NCI-H2107 (cell line): Measurements from ENCODE around the gene DNAH1.

Experiments used
- DNase-seq: peaks from one replicate; lab custom pipeline; 2025; lab: John Stamatoyannopoulos, UW

The DNAH1 gene

DNA sequence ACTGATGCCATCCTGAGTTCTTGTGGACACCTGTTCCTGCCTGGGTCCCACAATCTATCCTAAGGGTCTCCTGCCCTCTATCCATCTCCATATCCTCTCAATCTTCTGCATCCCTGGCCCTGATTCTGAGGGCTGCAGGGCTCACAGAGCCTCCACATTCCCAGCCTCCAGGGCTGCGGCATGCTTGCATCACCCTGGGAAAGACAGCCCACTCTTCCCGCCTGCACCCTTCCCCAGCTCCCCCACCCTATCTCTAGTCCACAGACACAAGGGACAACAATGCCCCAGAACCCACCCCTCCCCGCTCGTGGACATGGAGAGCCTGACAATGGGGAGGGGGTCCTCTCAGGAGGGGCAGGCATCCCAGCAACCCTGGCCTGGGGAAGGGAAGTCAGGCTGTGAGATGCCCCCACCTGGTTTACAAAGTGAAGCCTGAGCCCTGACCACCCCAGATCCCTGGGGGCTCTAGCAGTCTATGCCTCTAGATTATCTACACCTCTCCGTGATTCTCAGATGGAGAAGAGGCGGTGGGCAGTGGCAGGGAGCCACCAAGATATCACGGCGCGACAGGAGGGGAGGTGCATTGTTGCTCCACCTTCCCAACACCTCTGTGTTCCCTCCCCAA, 118.5 kb downstream of the DNAH1 start:
- DNase-seq, result no peak

DNA sequence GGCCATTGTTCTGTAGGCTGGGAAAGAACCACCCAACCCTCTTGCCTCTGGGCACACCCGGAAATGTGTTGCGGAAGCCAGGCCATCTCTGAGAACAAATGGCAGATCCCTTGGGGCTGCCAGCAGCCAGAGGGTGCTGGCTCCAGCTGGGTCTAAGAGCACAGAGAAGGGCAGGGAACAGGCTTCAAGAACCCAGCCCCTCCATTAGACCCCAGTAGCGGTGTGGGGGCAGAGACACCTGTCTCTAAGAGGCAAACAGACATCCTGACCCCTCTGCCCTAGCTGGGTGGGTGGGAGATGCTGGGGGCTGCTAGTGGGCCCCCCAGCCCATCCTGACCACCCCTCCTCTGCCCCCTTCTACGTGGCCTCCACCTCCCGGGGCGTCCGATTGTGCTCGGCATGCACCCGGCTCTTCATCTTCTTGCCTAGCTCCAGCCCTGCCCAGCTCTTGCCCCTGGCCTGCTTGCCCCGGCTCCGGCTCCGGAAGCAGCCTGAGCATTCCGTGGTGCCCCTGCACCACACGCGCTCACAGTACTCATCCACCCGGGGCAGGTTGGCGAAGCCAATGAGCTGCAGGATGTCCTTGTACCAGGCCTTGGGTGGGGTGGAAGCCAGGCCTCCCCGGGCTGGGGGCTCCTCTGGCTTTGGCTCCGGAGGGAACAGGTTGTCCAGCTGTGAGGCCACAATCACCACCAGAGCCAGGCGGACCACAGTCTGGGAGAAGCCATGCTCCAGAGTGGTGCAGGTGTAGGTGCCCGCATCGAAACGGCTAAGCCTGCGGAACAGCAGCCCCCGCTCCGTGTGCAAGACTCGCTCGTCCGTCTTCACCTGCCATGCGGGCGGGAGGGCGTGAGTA, 119.4 kb downstream of the DNAH1 start:
- DNase-seq, result no peak

DNA sequence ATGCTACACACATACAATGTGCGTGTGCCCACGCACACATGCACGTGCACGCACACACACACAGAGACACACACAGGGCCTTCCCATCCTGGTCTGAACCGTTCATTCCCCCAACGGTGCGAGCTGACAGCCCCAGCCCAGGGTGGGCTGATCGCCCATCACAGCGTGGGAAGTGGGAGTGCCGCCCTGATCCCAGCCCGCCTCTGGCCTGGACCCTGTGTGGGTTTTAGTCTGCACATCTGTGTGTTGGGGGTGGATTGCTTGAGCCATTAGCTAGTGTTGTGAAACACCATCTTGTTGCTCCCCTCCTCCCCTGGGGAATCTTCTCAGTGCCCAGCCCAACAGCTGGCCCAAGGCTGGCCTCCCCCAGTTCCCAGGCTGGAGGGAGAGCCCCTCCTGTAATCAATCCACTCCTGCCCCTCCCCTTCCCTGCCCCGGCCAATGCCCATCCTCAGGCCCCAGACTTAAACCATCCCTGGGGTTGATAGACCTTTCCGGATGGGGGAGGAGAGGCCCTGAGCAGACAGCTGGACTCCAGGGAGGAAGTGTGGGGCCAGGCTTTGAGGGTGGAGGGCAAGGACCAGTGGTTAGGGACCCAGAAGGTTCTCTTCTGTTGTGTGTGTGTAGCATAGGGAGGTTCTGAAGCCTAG, 120.5 kb downstream of the DNAH1 start:
- no peak for DNase-seq

DNA sequence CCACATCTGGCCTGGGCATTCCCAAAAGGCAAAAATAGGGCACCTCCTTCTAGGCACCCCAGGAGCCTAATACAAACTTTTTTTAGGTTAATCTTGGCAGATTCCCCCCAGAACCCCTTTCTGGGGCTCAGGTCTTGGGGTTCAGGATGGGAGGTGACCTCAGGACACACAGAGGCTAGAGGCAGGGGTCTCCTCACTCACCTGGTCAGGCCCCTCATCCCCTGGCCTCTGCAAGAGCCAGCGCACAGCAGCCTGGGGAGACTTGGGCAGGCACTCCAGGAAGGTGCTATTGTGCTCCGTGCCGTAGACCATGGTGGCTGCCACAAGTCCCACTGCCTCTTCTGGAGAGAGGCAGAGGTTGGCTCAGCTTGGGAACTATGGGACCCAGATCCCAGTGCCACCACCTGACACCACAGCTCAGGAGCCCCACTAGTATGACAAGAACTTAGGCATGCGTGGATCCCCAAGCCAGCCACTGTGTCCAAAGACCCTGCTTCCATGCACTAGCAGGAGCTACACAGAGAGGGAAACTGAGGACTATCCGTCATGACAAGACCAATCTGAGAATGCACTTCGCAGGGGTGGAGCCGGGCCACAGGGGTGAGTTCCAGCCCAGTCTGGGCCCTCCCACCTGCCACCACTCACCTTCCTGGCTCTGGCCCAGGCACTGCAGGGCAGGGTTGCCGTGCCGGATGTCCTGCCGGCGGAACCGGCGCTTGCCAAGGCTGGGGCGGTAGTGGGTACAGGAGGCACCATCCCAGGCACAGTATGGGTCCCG, 121.4 kb downstream of the DNAH1 start:
- DNase-seq, result no peak

DNA sequence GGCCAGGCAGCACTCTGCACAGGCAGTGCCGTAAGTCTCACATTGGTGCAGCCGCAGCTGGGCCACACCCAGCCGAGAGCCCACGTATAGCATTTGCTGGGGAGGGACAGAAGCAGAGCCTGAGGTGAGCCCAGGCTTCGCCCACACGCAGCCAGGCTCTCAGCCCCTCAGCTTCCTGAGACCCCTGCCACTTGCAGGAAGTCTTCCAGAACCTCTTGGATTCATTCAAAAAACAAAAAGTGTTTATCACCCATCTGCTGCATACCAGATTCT, 121.9 kb downstream of the DNAH1 start:
- no peak for DNase-seq

DNA sequence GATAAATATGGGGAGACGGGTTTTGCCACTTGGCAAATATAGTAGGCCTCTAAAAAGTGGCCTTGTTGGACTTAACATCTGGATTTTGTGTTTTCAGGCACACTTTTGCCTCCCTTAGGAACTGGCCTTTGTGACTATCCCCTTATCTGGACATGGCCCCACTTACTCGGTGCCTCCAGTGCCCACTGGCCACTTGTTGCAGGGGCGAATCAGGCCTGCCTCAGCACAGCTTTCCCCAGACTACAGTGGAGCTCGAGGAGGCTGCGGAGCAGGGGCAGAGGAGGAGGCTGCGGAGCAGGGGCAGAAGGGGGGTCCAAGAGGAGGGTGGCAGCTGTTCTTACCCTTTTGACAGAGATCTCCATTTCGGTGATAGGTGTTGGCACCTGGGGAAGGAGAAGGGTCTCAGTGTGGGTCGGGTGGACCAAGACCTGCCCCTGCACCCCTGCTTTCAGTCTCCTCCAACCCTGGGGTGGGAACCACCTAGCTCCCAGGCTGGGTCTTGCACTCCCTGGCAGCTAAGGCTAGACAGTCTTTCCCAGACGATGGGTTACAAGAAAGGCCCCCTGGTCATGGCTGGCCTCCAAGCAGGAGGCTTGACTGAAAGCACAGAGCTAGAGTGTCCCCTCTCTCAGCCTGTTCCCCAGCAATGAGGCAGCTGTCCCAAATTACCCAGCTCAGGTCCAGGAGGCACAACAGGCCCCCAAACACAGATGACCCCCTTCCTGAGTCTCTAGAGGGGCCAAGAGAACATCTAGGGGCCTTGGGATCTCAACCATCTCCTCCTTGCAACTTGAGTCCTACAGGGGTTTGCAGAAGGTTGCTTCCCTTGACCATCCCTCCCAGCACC, 122.7 kb downstream of the DNAH1 start:
- DNase-seq, result no peak

DNA sequence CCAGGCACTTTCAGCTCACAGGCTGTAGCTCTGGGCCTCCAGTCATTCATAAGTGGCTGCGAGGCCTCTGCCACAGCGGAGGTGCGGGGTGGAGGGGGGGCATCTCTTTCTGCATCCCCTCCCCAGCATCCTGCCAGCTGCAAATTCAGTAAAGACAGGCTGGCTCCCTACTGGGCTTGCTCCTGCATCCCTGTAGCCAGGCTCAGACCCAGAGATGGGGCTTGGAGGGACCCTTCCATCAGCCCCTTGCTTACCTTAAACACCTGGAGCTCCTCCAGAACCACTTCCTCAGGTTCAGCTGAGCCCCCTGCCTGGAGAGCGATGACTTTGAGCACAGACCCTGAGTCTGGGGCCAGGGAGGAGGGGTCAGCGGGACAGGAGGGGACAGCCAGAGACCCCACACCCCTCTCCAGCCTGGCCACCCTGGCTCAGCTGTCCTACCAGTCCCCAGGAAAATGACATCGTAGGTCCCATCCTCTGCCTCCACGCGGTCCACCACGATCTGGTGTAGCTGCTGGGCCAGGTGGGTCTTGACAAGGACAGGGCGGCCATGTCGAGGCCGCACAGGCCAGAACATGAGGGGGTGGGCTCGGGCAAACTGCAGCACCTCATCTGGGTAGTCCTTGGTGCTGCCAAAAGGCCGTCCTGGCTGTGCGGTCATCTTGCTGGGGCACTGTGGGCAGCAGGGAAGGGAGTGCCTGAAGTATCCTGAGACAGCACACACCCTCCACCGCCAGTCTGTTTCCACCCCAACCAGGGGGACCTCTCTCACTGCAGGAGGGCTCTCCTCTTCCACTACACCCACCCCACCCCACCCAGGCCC, 123.5 kb downstream of the DNAH1 start:
- DNase-seq, result no peak

DNA sequence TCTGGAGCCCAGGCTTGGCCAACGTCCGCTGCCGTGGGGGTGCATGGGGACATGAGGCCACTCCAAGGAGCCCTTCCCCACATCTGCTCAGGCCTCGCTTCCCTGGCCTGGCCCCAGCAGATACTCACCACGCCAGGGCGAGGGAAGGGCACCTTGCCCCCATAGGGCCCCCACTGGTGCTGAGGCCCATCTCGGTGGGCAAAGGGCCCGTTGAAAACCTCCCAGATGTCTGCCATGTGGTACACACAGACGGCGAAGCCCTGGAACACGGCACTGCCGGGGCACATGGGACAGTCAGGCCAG, 124.1 kb downstream of the DNAH1 start:
- no peak for DNase-seq

DNA sequence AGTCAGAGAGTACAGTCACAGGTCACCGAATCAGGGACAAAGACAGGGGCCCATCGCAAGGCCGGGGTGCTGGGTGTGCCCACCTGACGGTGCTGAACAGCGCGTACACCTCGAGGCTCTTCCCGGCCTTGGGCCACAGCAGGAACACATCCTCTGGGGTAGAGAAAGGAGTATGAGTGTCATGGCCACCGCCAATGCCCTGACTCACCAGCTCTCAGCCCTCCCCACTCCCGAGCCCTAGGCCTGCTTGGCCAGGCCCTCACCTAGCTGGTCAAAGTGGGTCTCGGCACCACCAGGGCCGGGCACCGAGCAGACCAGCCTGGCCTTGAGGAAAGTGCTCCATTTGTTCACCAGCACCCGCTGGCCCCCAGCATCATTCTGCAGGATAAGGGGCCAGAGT, 124.6 kb downstream of the DNAH1 start:
- no peak for DNase-seq

DNA sequence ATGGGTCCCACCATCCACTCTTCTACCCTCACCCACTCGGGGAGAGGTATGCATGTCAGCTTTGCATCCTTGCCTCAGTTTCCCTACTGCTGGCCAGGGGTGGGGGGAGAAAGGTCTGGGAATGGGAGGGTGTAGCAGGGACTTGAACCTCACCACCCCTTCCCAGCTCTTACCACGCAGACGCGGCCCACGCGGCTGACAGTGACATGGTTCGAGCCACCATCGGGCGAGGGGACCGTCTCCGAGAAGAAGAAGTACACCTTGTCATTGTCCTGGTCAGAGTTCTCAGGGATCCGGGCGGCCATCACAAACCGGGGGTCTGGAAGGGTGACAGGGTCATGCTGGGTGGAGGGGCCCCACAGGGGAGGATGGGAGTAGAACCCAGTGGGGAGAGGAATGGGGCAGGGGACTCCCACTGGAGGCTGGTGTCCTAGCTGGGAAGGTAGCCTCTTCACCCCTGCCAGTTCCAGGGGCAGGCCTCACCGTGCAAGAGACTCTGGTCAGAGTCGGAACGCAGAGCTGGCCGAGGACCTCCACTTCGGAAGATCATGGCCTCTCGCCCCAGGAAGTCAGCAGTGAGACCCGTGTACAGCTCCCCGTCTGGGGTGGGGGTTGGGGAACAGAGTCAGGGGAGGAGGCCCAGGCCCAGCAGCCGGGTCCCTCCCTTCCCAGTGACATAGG, 125.1 kb downstream of the DNAH1 start:
- DNase-seq, result no peak

DNA sequence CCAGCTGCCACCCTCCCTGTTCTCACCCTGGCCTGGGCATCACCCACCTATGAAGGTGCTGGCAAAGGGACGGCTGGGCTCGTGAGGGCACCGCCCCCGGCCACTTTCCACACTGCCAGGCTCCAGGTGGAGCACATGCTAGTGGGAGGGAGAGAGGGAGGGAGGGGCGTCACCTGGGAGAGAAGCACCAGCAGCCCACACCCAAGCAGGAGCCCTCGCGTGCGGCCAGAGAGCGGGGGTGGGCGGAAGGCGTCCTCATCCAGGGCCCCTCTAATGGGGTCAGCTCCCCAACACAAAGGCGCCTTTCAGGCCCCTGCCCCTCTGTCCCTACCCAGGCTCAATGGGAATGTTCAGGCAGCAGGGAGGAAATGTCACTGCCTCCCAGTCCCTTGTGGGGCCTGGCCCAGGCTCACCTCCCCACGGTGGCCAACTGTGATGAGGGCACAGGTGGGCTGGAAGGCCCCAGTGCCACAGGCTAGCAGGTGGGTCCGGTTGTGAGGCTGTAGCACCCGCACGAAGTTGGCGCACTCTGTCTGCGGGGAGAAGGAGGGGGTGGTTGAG, 125.7 kb downstream of the DNAH1 start:
- no peak for DNase-seq

DNA sequence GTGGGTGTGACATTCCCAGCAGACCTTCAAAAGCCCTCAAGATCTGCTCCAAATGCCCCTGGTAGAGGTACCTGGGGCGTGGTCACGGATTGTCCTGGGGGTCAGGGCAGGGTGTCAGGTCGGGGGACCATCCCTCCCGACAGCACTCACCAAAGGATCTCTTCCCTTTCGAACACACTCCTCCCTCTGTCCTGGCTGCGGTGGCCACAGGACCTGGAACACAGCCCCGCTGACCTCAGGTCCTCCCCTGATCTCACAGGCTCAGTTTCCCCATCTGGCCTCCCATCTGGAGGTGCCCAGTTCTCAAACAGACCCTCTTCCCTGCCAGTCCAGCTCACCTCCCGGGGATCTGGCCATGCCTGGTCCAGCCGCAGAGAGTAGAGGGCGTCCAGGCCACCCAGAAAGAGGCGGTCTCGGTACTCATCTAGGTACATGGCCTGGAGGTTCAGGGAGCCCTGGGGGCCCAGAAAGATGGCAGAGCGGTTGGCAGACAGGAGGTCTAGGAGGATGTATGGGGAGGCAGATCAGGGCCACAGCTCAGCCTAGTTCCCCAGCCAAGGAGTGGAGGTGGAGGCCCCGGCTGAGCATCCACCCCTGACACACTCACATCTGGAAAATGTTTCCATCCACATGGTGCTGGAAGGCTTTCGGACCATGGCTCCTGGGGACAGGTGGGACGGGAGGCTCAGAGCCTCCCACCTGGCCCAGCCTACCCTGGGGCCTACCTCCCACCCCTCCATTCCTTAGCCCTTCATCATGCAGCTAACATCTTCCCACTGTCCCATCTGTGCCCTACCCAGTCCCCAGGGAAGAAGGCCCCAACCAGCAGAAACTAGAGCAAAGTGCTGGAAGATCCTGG, 126.5 kb downstream of the DNAH1 start:
- no peak for DNase-seq

DNA sequence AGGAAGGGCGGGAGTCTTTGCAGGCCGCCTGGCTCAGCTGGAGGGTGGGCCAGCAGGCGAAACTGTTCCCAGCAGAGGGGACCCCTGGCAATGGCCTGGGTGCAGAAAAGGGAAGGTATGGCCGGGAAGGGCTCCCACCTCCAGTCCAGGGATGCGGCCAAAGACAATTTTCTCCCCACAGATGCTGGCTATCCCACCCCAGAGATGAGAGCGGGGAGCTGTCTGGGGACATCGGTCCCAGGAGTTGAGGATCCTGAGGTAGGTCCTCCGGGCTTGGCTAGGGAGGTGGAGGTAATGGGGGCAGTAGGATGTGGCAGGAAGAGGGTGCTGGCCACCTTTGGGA, 127.1 kb downstream of the DNAH1 start:
- DNase-seq, result no peak

DNA sequence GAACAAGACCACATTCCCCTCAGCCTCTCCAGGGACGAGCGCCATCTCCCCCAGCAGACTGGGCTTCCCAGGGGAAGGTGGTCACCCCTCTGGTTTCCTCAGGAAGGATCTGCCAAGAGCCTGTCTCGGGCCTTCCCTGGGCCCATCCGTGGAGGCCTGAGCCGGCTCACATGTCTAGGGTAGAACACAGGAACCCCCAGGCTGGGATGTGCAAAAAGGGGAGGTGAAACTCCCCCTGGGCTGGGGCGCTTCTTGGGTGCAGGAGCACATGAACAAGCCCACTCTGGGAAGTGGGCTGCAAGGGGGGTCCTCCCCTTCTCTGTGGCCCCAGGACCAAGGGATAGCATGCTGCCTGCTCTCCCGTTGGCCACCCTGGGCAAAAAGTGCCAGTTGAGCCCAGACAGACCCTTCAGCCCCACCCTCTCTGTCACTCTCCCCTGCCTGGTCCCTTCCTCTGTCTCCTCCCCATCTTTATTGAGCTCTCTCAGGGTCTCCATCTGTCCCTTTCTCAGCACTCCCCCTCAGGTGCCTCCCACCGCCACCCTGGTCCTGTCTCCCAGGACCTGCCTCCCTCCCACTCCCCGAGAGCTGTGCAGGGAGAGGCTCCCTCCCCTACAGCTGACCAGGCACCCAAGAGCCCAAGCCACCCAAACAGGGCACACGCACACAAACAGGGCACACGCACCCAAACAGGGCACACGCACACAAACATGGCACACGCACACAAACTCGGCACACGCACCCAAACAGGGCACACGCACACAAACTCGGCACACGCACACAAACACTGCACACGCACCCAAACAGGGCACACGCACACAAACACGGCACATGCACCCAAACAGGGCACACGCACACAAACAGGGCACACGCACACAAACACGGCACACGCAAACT, 127.9 kb downstream of the DNAH1 start:
- DNase-seq, result no peak

DNA sequence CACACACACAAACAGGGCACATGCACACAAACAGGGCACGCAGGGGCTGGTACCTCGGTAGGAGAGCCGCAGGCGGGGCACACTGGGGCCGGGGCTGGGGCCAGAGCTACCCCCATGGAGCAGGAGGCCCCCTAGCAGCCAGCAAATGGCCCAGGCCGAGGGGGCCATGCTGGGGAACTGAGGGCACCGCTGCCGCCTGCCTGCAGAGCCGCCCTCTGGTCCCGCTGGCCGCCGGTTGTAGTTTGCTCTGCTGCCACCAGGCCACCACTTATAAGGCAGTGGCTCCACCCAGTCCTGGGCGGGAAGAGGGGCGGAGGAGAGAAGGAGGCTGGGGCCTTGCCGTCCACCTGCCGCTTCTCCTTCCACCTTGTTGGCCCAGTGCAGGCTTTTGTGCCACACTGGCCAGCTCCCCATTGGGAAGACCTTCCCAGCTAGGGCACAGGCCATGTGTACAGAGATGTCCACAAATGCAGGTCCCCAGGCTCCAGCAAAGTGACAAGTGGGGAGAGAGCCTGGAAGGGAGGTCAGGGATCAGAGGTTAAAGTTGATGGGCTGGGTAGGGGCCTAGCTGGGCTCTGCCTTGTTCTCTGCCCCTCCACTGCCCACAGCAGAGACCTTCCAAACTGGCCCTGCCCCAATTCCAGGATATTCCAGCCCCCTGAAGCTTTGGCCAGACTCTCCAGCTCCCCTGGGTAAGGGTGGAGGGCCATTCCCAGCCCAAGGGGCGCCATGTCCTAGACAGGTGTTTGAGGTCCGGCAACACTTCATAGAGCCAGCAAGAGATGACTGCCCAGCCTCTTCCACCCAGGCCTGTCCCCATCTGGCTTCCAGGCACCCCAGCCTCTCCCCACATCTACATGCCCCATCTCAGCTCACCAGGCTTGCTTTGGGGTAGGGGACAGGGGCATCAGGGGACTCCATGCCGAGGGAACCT, 129.0 kb downstream of the DNAH1 start, which contains the start of gene SEMA3G:
Gene SEMA3G (minus strand): TSS at position 244 of the 934 bp plus-strand sequence. CDS start 76 bp downstream, at position 168.
- DNase-seq, result no peak

DNA sequence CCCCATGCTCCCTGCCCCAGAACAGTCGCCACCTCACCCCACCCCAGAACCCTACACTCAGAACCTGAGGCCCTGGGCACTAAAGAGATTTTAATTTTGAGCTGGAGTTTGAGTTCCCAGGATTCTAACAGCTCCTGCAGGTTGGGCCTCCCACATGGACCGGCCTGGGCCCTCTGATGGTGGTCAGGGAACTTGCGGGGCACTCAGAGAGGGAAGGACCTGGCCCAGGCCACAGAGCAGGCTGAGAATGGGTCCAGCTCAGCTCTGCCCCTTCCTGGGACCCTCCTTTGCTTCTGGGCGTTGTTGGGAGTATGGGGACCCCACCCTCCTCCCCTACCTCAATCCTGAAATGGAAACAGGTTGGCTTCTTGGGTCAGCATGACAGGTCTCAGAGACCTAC, 129.9 kb downstream of the DNAH1 start:
- DNase-seq, result no peak
